GM19043 (cell line): ENCODE data around the gene SYT17.

ENCODE experiments used
- ATAC-seq: cut with Tn5 transposase; IDR thresholded peaks from one replicate; pipeline ENCODE4 v1.9.1; 2021; ENCODE audit warnings: low read depth; ENCODE audit not compliant: unreplicated experiment

The SYT17 gene

GRCh38 chr16:19167710-19168370 is at the start of gene SYT17:
TSS of gene SYT17 (plus strand) at chr16:19168240. CDS start at chr16:19168647, 407 bp downstream.
- no peak for ATAC-seq

- ATAC-seq: no peak
Observed at GRCh38 chr16:19118938-19119431, 49.1 kb upstream of the SYT17 start.

- no peak for ATAC-seq
Observed at GRCh38 chr16:19119564-19119963, 48.5 kb upstream of the SYT17 start.

- ATAC-seq: no peak
Observed at GRCh38 chr16:19123535-19124178, 44.4 kb upstream of the SYT17 start.

GRCh38 chr16:19126300-19126699 is 41.7 kb upstream of the SYT17 start:
- no peak for ATAC-seq

- no peak for ATAC-seq
Observed at GRCh38 chr16:19127205-19127604, 40.8 kb upstream of the SYT17 start.

GRCh38 chr16:19127674-19128131 is 40.3 kb upstream of the SYT17 start:
- ATAC-seq: peak; percentile 51

GRCh38 chr16:19128454-19129200 is 39.4 kb upstream of the SYT17 start:
- ATAC-seq: no peak

GRCh38 chr16:19130385-19130784 is 37.7 kb upstream of the SYT17 start:
- no peak for ATAC-seq

- ATAC-seq: no peak
Observed at GRCh38 chr16:19130852-19131824, 36.9 kb upstream of the SYT17 start.

- no peak for ATAC-seq
Observed at GRCh38 chr16:19131825-19132218, 36.2 kb upstream of the SYT17 start.

- ATAC-seq: no peak
Observed at GRCh38 chr16:19132255-19132654, 35.8 kb upstream of the SYT17 start.

GRCh38 chr16:19132898-19133297 is 35.1 kb upstream of the SYT17 start:
- no peak for ATAC-seq

GRCh38 chr16:19133600-19133999 is 34.4 kb upstream of the SYT17 start:
- no peak for ATAC-seq

GRCh38 chr16:19135201-19135842 is 32.7 kb upstream of the SYT17 start:
- ATAC-seq: no peak

- ATAC-seq: no peak
Observed at GRCh38 chr16:19135896-19136438, 32.1 kb upstream of the SYT17 start.

GRCh38 chr16:19136549-19137196 is 31.4 kb upstream of the SYT17 start:
- ATAC-seq: no peak

GRCh38 chr16:19137201-19138128 is 30.6 kb upstream of the SYT17 start:
- ATAC-seq: no peak
